PC-9 (cell line): ENCODE data around the gene ALPP. TPM values are rescaled to one million over a fixed set of nuclear protein-coding genes. Genes with fewer than 3 reads are reported as not detected.
A peak's percentile ranks its signal among the peaks of the same experiment; 100 is the strongest.
"Not testable (repeated sequence)": the region's sequence is repeated elsewhere in the genome, so short reads cannot be mapped to it uniquely, and the experiment has no call there.

Source experiments
- BruUV-seq: library from RNA; stranded (reverse); fragments of 400-500 nt; replicated peaks from 2 replicates; lab custom pipeline; 2021; lab: Mats Ljungman, UMichigan
- CTCF ChIA-PET: fragments of 300-600 bp; sonication (Branson Sonifier 250); formaldehyde crosslinking; loops from one replicate; lab custom pipeline; 2022; ENCODE audit warnings: antibody characterized with exemption; lab: Charles Lee
- POLR2A ChIA-PET: fragments of 300-600 bp; sonication (Branson Sonifier 250); formaldehyde crosslinking; loops from one replicate; lab custom pipeline; 2022; ENCODE audit warnings: antibody characterized with exemption; ENCODE audit not compliant: unreplicated experiment; lab: Charles Lee
- DNase-seq, 2 experiments: peaks; one replicate each; pipeline versions ENCODE4 v3.0.0 to v3.0.0-alpha.2; 2015 to 2022; ENCODE audit warnings: mixed read lengths in 1 of 2
- H2AFZ ChIP-seq: fragments of 200-600 bp; sonication (generic); 2 replicates; pipeline ENCODE4 v1.8.1; 2017; ENCODE audit warnings: antibody characterized with exemption
- H3F3A ChIP-seq: fragments of 200-600 bp; sonication (generic); 2 replicates; pipeline ENCODE4 v1.8.1; 2017; ENCODE audit warnings: antibody characterized with exemption, mild to moderate bottlenecking, low read depth; ENCODE audit not compliant: insufficient read depth
- H3K27ac ChIP-seq: fragments of 200-600 bp; sonication (generic); 2 replicates; pipeline ENCODE4 v1.6.1; 2016; ENCODE audit warnings: mixed run types
- H3K27me3 ChIP-seq: fragments of 200-600 bp; sonication (generic); 2 replicates; pipeline ENCODE4 v1.6.1; 2016; ENCODE audit warnings: low read depth, mixed run types; ENCODE audit not compliant: insufficient read depth
- H3K36me3 ChIP-seq: fragments of 200-600 bp; sonication (generic); 2 replicates; pipeline ENCODE4 v1.6.1; 2016; ENCODE audit warnings: low read depth, mixed run types
- H3K4me1 ChIP-seq: fragments of 200-600 bp; sonication (generic); replicated peaks from 2 replicates; pipeline ENCODE4 v1.6.1; 2016; ENCODE audit warnings: mixed run types; ENCODE audit not compliant: insufficient read depth
- H3K4me2 ChIP-seq: fragments of 200-600 bp; sonication (generic); 2 replicates; pipeline ENCODE4 v1.6.1; 2017; ENCODE audit warnings: mixed run types
- H3K4me3 ChIP-seq: fragments of 200-600 bp; sonication (generic); 2 replicates; pipeline ENCODE4 v1.6.1; 2016; ENCODE audit warnings: mixed run types
- H3K79me2 ChIP-seq: fragments of 200-600 bp; sonication (generic); 2 replicates; pipeline ENCODE4 v1.6.1; 2017; ENCODE audit warnings: low read depth, mixed run types
- H3K9me2 ChIP-seq: fragments of 200-600 bp; sonication (generic); 2 replicates; pipeline ENCODE4 v1.8.1; 2017; ENCODE audit warnings: mild to moderate bottlenecking; ENCODE audit not compliant: insufficient read depth
- H3K9me3 ChIP-seq: fragments of 200-600 bp; sonication (generic); 2 replicates; pipeline ENCODE4 v1.8.1; 2016; ENCODE audit warnings: low read depth; ENCODE audit not compliant: insufficient read depth
- H4K20me1 ChIP-seq: fragments of 200-600 bp; sonication (generic); 2 replicates; pipeline ENCODE4 v1.8.1; 2017; ENCODE audit not compliant: insufficient read depth
- CTCF ChIP-seq: fragments of 200-600 bp; sonication (generic); conservative IDR thresholded peaks from 2 replicates; pipeline ENCODE4 v1.6.1; 2017; ENCODE audit warnings: mixed run types, antibody characterized with exemption, mild to moderate bottlenecking, moderate library complexity
- EZH2 ChIP-seq: fragments of 200-600 bp; sonication (generic); IDR thresholded peaks from 2 replicates; pipeline ENCODE4 v1.8.0; 2017; ENCODE audit warnings: antibody characterized with exemption, low read depth
- intact Hi-C: fragments of 100-400 bp; cut with micrococcal nuclease; formaldehyde crosslinking; loops from one replicate; pipeline ENCODE4 v1.10.0; 2022; ENCODE audit not compliant: unreplicated experiment
- total RNA-seq: library from RNA; stranded (reverse); gene quantifications from 2 replicates; pipeline ENCODE4 v1.2.3, GENCODE V29; 2021

The ALPP gene
- total RNA-seq, 1 experiment from 2014 or later: 47.5 TPM

GRCh38 chr2:232369126-232369951 is 9.2 kb upstream of the ALPP start:
- Histone ChIP-seq H3K4me1 (peaks cover 20% of the 10 kb centered on the region), H3K36me3 (no peaks in the 10 kb centered on the region), H2AFZ (no peak overlapping the region), H3K9me2 (no peaks in the 10 kb centered on the region), H3K4me2 (no peak overlapping the region), H3K79me2 (no peaks in the 10 kb centered on the region), H4K20me1 (no peaks in the 10 kb centered on the region), H3K4me3 (no peak overlapping the region), H3F3A (no peaks in the 10 kb centered on the region; the same call in 1 of the 2 replicates), H3K9me3 (no peaks in the 10 kb centered on the region), H3K27me3 (no peaks in the 10 kb centered on the region), H3K27ac (no peak overlapping the region)
- ChIA-PET POLR2A (no interaction called here), CTCF (interaction anchor here (1.1 kb wide), 1 partner anchor 48 kb away, joined by 3 read pairs; no protein-coding TSS in a partner anchor)
- TF ChIP-seq EZH2 (no peak), CTCF (no peak)
- intact Hi-C loops: loop anchor here (5.0 kb wide), 2 partner anchors 53 to 68 kb away; no protein-coding TSS in a partner anchor
- BruUV-seq: no TSS peak
- DNase-seq: no peak

- DNase-seq, POLR2A ChIA-PET, H3K9me2 ChIP-seq, H3K79me2 ChIP-seq, H3K9me3 ChIP-seq, H3K27ac ChIP-seq, H3F3A ChIP-seq, H3K36me3 ChIP-seq, H3K4me3 ChIP-seq, BruUV-seq, CTCF ChIA-PET, intact Hi-C loops, H4K20me1 ChIP-seq, H3K4me2 ChIP-seq, H2AFZ ChIP-seq, H3K27me3 ChIP-seq: not testable (repeated sequence)
- peaks cover 19% of the 10 kb centered on the region for H3K4me1 ChIP-seq
Observed at GRCh38 chr2:232370007-232370406, 8.5 kb upstream of the ALPP start.

- H3K79me2 ChIP-seq: no peaks in the 10 kb centered on the region
- POLR2A ChIA-PET: interaction anchor here (0.6 kb wide), 1 partner anchor 701 kb away, joined by 6 read pairs; no protein-coding TSS in a partner anchor
- H4K20me1 ChIP-seq: no peaks in the 10 kb centered on the region
- H3F3A ChIP-seq: no peaks in the 10 kb centered on the region; the same call in 1 of the 2 replicates
- H3K4me1 ChIP-seq: peaks cover 9% of the 10 kb centered on the region; the same call in 1 of the 2 replicates
- no peaks in the 10 kb centered on the region for H3K27me3 ChIP-seq
- no peak overlapping the region for H2AFZ ChIP-seq
- H3K9me3 ChIP-seq: no peaks in the 10 kb centered on the region
- CTCF ChIA-PET: interaction anchor here (0.5 to 0.6 kb wide), 2 partner anchors 60 to 75 kb away, joined by 3 to 7 read pairs; no protein-coding TSS in a partner anchor
- peak in 1 of 2 experiments; percentile 36 for DNase-seq
- no peak overlapping the region for H3K4me2 ChIP-seq
- no peak overlapping the region for H3K4me3 ChIP-seq
- no peaks in the 10 kb centered on the region for H3K9me2 ChIP-seq
- TF ChIP-seq CTCF (no peak), EZH2 (no peak)
- intact Hi-C loops: no loop called here
- no TSS peak for BruUV-seq
- no peaks in the 10 kb centered on the region for H3K36me3 ChIP-seq
- no peak overlapping the region for H3K27ac ChIP-seq
Observed at GRCh38 chr2:232372231-232373208, 6.0 kb upstream of the ALPP start.
